Esophagus muscularis mucosa (tissue), 4 donors: ENCODE results near the gene NUTF2. TPM values are rescaled to one million over a fixed set of nuclear protein-coding genes. Genes with fewer than 3 reads are reported as not detected.
A peak's percentile ranks its signal among the peaks of the same experiment; 100 is the strongest.

ENCODE experiments used
- DNase-seq: peaks from one replicate; pipeline ENCODE4 v3.0.0-alpha.2; 2017; ENCODE audit errors: extremely low spot score
- H3K27ac ChIP-seq, 4 donors: fragments of 200-600 bp; sonication (generic); replicated peaks in 1 of 4; 1 replicate in 3 of 4; 2 replicates in 1 of 4; pipeline ENCODE4 v1.5.1; 2016 to 2019; ENCODE audit warnings: mild to moderate bottlenecking in 1 of 4
- H3K27me3 ChIP-seq, 4 donors: fragments of 200-600 bp; sonication (generic); one replicate each; pipeline versions ENCODE4 v1.5.1 to v1.6.0; 2016 to 2019
- H3K36me3 ChIP-seq, 4 donors: fragments of 200-600 bp; sonication (generic); one replicate each; pipeline ENCODE4 v1.5.1; 2016 to 2019
- H3K4me1 ChIP-seq, 4 donors: fragments of 200-600 bp; sonication (generic); one replicate each; pipeline ENCODE4 v1.5.1; 2016 to 2019
- H3K4me3 ChIP-seq, 4 donors: fragments of 200-600 bp; sonication (generic); 1 replicate in 2 of 4; 2 replicates in 2 of 4; pipeline ENCODE4 v1.5.1; 2016 to 2019; ENCODE audit warnings: mild to moderate bottlenecking in 4 of 4, moderate library complexity in 1 of 4
- H3K9me3 ChIP-seq, 4 donors: fragments of 200-600 bp; sonication (generic); 1 replicate in 3 of 4; 2 replicates in 1 of 4; pipeline ENCODE4 v1.5.1; 2016 to 2019
- CTCF ChIP-seq, 3 experiments: fragments of 200-600 bp in 2 of 3; fragments of 450-650 bp in 1 of 3; sonication (generic) in 2 of 3; IDR thresholded peaks; one replicate each; pipeline ENCODE4 v1.5.1; 2017 to 2019; ENCODE audit warnings: antibody characterized with exemption in 3 of 3, mild to moderate bottlenecking in 2 of 3, moderate library complexity in 1 of 3
- EP300 ChIP-seq: sonication (generic); formaldehyde crosslinking; IDR thresholded peaks from one replicate; pipeline ENCODE4 v1.6.1; 2017; ENCODE audit warnings: antibody characterized with exemption
- POLR2A ChIP-seq: fragments of 450-650 bp; IDR thresholded peaks from one replicate; pipeline ENCODE4 v1.6.1; 2017; ENCODE audit warnings: antibody characterized with exemption, moderate library complexity, mild to moderate bottlenecking, low read depth
- POLR2AphosphoS5 ChIP-seq, 2 donors: sonication (generic); formaldehyde crosslinking; IDR thresholded peaks; one replicate each; pipeline ENCODE4 v1.6.1; 2017; ENCODE audit warnings: antibody characterized with exemption in 2 of 2
- WGBS: methylation state at CpG from one replicate; pipeline ENCODE4 v1.1.5; 2018; 5-methylcytosine and 5-hydroxymethylcytosine counted together
- intact Hi-C: fragments of 100-400 bp; cut with DNase I; formaldehyde crosslinking; loops from one replicate; pipeline ENCODE4 v1.15.1; 2023
- total RNA-seq, 4 donors: library from RNA; depleted of rRNA; stranded (reverse); fragments of >200 nt; gene quantifications; one replicate each; pipeline versions ENCODE4 v1.1.0 to v1.2.1, GENCODE V29; 2016

The NUTF2 gene
- total RNA-seq, 4 donors from 2014 or later: 101 to 246 (median 174) TPM

GRCh38 chr16:67825119-67825518 is 21.6 kb upstream of the NUTF2 start:
- intact Hi-C loops: no loop called here
- 87% methylated on average over 8 of the region's 8 CpGs for WGBS
- H3K27me3 ChIP-seq: no peaks in the 10 kb centered on the region
- no peak overlapping the region for H3K4me3 ChIP-seq
- no peak overlapping the region for H3K27ac ChIP-seq
- no peaks in the 10 kb centered on the region for H3K4me1 ChIP-seq
- DNase-seq: no peak
- TF ChIP-seq POLR2A (no peak), CTCF (IDR thresholded peaks at IDR 0.05) (no peak), POLR2AphosphoS5 (IDR thresholded peaks at IDR 0.05) (no peak), EP300 (no peak)
- no peaks in the 10 kb centered on the region for H3K9me3 ChIP-seq
- H3K36me3 ChIP-seq: peaks cover 16 to 43% (median 35%) of the 10 kb centered on the region in 4 donors

GRCh38 chr16:67825906-67826305 is 20.8 kb upstream of the NUTF2 start:
- Histone ChIP-seq H3K4me3 (no peak overlapping the region), H3K4me1 (no peaks in the 10 kb centered on the region), H3K27ac (no peak overlapping the region), H3K9me3 (no peaks in the 10 kb centered on the region), H3K36me3 (peaks cover 23 to 51% (median 42%) of the 10 kb centered on the region in 4 donors), H3K27me3 (no peaks in the 10 kb centered on the region)
- no peak for TF ChIP-seq CTCF (IDR thresholded peaks at IDR 0.05)
- TF ChIP-seq POLR2AphosphoS5 (IDR thresholded peaks at IDR 0.05): no peak
- TF ChIP-seq POLR2A: no peak
- no peak for TF ChIP-seq EP300
- intact Hi-C loops: no loop called here
- WGBS: 94% methylated on average over 11 of the region's 14 CpGs
- no peak for DNase-seq

- no peaks in the 10 kb centered on the region for H3K9me3 ChIP-seq
- DNase-seq: no peak
- peaks cover 34 to 65% (median 57%) of the 10 kb centered on the region in 4 donors for H3K36me3 ChIP-seq
- no peak overlapping the region for H3K4me3 ChIP-seq
- H3K4me1 ChIP-seq: peaks cover 8 to 22% (median 13%) of the 10 kb centered on the region in 4 donors
- no peaks in the 10 kb centered on the region for H3K27me3 ChIP-seq
- intact Hi-C loops: no loop called here
- no peak for TF ChIP-seq CTCF (IDR thresholded peaks at IDR 0.05)
- TF ChIP-seq POLR2AphosphoS5 (IDR thresholded peaks at IDR 0.05): no peak
- no peak for TF ChIP-seq EP300
- no peak for TF ChIP-seq POLR2A
- no peak overlapping the region for H3K27ac ChIP-seq
- WGBS: 97% methylated on average over 4 of the region's 4 CpGs
Measured at GRCh38 chr16:67828651-67829050, 18.1 kb upstream of the NUTF2 start.

- no peak for DNase-seq
- TF ChIP-seq CTCF (IDR thresholded peaks at IDR 0.05) (no peak), POLR2AphosphoS5 (IDR thresholded peaks at IDR 0.05) (no peak), EP300 (no peak), POLR2A (no peak)
- peak overlapping the region; percentile 80 to 85 (median 82) for H3K27ac ChIP-seq
- H3K9me3 ChIP-seq: no peaks in the 10 kb centered on the region
- intact Hi-C loops: no loop called here
- WGBS: 0% methylated on average over 3 of the region's 3 CpGs
- H3K36me3 ChIP-seq: peaks cover 34 to 44% (median 43%) of the 10 kb centered on the region in 4 donors
- H3K4me3 ChIP-seq: peak overlapping the region; percentile 78 to 98 (median 96)
- peaks cover 14 to 28% (median 20%) of the 10 kb centered on the region in 4 donors for H3K4me1 ChIP-seq
- H3K27me3 ChIP-seq: no peaks in the 10 kb centered on the region
Measured at GRCh38 chr16:67833030-67833414, 13.7 kb upstream of the NUTF2 start.
